Measurements from ENCODE around the gene NPEPPS. TPM values are rescaled to one million over a fixed set of nuclear protein-coding genes. Genes with fewer than 3 reads are reported as not detected.
A peak's percentile ranks its signal among the peaks of the same experiment; 100 is the strongest.
"Not testable (repeated sequence)": the region's sequence is repeated elsewhere in the genome, so short reads cannot be mapped to it uniquely, and the experiment has no call there.

The NPEPPS gene
- total RNA-seq, 1 donor from 2014 or later: 97.9 TPM

- not testable (repeated sequence) for DNase-seq
Observed at GRCh38 chr17:47561698-47562405, 30.9 kb downstream of the NPEPPS start.

- not testable (repeated sequence) for DNase-seq
Observed at GRCh38 chr17:47562406-47562705, 31.4 kb downstream of the NPEPPS start.

- peak; percentile 0 for DNase-seq
Observed at GRCh38 chr17:47567261-47567660, 36.4 kb downstream of the NPEPPS start.

GRCh38 chr17:47572561-47572960 is 41.7 kb downstream of the NPEPPS start:
- not testable (repeated sequence) for DNase-seq

- not testable (repeated sequence) for DNase-seq
Observed at GRCh38 chr17:47582416-47582815, 51.5 kb downstream of the NPEPPS start.

GRCh38 chr17:47586378-47587055 is 55.6 kb downstream of the NPEPPS start:
- not testable (repeated sequence) for DNase-seq

GRCh38 chr17:47593522-47593921 is 62.6 kb downstream of the NPEPPS start:
- DNase-seq: not testable (repeated sequence)

GRCh38 chr17:47603830-47604597 is 73.1 kb downstream of the NPEPPS start:
- DNase-seq: no peak

- peak; percentile 57 for DNase-seq
Observed at GRCh38 chr17:47604598-47604927, 73.7 kb downstream of the NPEPPS start.

GRCh38 chr17:47605011-47605410 is 74.1 kb downstream of the NPEPPS start:
- DNase-seq: no peak

- DNase-seq: no peak
Observed at GRCh38 chr17:47607481-47607880, 76.6 kb downstream of the NPEPPS start.

GRCh38 chr17:47611372-47612350 is 80.8 kb downstream of the NPEPPS start:
- DNase-seq: no peak

GRCh38 chr17:47615766-47616424 is 85.0 kb downstream of the NPEPPS start:
- peak; percentile 74 for DNase-seq

- peak; percentile 44 for DNase-seq
Observed at GRCh38 chr17:47618410-47618809, 87.5 kb downstream of the NPEPPS start.

- DNase-seq: peak; percentile 29
Observed at GRCh38 chr17:47620503-47621245, 89.8 kb downstream of the NPEPPS start.

GRCh38 chr17:47621293-47622179 is 90.6 kb downstream of the NPEPPS start:
- peak; percentile 80 for DNase-seq

- no peak for DNase-seq
Observed at GRCh38 chr17:47622180-47622549, 91.3 kb downstream of the NPEPPS start.

- DNase-seq: no peak
Observed at GRCh38 chr17:47624727-47625068, 93.8 kb downstream of the NPEPPS start.

- DNase-seq: no peak
Observed at GRCh38 chr17:47628014-47628566, 97.2 kb downstream of the NPEPPS start.

GRCh38 chr17:47629826-47630225 is 98.9 kb downstream of the NPEPPS start:
- peak; percentile 8 for DNase-seq

Measured in dermis blood vessel endothelial cell (primary cell).